Measurements from ENCODE around the gene LIMS1. TPM values are rescaled to one million over a fixed set of nuclear protein-coding genes. Genes with fewer than 3 reads are reported as not detected.

The LIMS1 gene
- total and polyA plus RNA-seq, 2 experiments from 2014 or later: 82.0 to 122 TPM

GRCh38 chr2:108531674-108532055, 2.6 kb upstream of the LIMS1 start:
- DNase-seq: no peak
- Histone ChIP-seq H3F3A (ENCODE audit: insufficient read depth) (peaks cover 7% of the 10 kb centered on the region; the same call in 1 of the 2 replicates), H3K27ac (no peak overlapping the region), H3K27me3 (replicated peaks; ENCODE audit: insufficient read depth) (no peaks in the 10 kb centered on the region), H3K4me2 (ENCODE audit: unreplicated experiment) (no peak overlapping the region), H3K4me1 (ENCODE audit: insufficient read depth) (peaks cover 11% of the 10 kb centered on the region), H3K9me3 (ENCODE audit: low read depth) (no peaks in the 10 kb centered on the region), H2AFZ (no peak overlapping the region), H3K9ac (no peak overlapping the region), H4K20me1 (ENCODE audit: insufficient read depth) (no peaks in the 10 kb centered on the region), H3K4me3 (no peak overlapping the region), H3K79me2 (ENCODE audit: insufficient read depth) (peaks cover 21% of the 10 kb centered on the region), H3K9me2 (ENCODE audit: insufficient read depth) (no peaks in the 10 kb centered on the region), H3K36me3 (ENCODE audit: low read depth) (no peaks in the 10 kb centered on the region)
- no peak for TF ChIP-seq EZH2 (IDR thresholded peaks at IDR 0.05; ENCODE audit: insufficient read depth, poor library complexity, severe bottlenecking)
- no peak for TF ChIP-seq EZH2phosphoT487 (IDR thresholded peaks at IDR 0.05; ENCODE audit: insufficient read depth, low read depth)
- WGBS, 2 experiments (ENCODE audit: low coverage in 1 of 2, low lambda C conversion rate in 2 of 2, missing lambda C conversion rate in 2 of 2): 93 to 94% methylated on average over 4 to 5 of the region's 5 CpGs
- in situ Hi-C loops (cut with MboI): no loop called here

DNA sequence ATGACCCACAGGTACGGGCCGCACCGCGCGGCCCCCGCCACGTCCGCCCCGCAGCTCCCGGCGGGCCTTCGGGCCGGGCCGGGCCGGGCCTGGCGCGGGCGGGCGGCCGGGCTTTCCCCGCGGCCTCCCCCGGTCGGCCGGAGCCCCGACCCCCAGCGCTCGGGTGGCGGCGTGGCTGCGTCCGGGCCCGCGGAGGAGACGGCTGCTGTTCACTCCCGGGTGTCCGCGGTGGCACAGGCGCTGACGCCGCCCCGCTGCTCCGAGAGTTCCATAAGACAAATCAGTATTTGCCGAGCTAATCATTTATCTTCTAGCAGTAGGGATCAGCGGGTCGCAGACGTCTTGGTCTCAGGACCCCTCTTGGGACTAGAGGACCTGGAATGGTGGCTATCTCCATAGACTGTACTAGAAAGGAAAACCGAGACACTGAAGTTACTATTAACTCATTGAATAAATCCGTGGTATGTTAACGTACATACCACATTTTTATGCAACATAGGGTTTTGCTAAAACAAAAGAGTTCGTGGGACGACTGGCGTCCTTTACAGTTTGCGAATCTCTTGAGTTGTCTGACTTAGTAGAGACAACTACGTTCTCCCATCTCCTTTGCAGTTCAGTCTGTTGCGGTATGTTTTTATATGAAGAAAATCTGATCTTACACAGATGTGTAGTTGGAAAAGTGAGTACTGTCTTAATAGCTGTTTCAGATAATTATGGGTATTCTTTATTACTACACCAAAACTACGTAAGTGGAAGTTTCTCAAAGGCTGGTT, 500 bp downstream of the LIMS1 start:
- in situ Hi-C loops (cut with MboI): no loop called here
- H4K20me1 ChIP-seq (ENCODE audit: insufficient read depth): no peaks in the 10 kb centered on the region
- WGBS, 2 experiments (ENCODE audit: low coverage in 1 of 2, low lambda C conversion rate in 2 of 2, missing lambda C conversion rate in 2 of 2): 1% methylated on average over 27 to 43 of the region's 57 CpGs
- TF ChIP-seq EZH2phosphoT487 (IDR thresholded peaks at IDR 0.05; ENCODE audit: insufficient read depth, low read depth): no peak
- no peak for TF ChIP-seq EZH2 (IDR thresholded peaks at IDR 0.05; ENCODE audit: insufficient read depth, poor library complexity, severe bottlenecking)
- H3K36me3 ChIP-seq (ENCODE audit: low read depth): no peaks in the 10 kb centered on the region
- peak overlapping the region; percentile 78 for H2AFZ ChIP-seq
- H3K4me2 ChIP-seq (ENCODE audit: unreplicated experiment): peak overlapping the region; percentile 94
- no peaks in the 10 kb centered on the region for H3K9me3 ChIP-seq (ENCODE audit: low read depth)
- H3K79me2 ChIP-seq (ENCODE audit: insufficient read depth): peaks cover 52% of the 10 kb centered on the region
- H3K4me1 ChIP-seq (ENCODE audit: insufficient read depth): peaks cover 21% of the 10 kb centered on the region
- peak overlapping the region; percentile 97 for H3K4me3 ChIP-seq
- no peaks in the 10 kb centered on the region for H3K27me3 ChIP-seq (replicated peaks; ENCODE audit: insufficient read depth)
- H3F3A ChIP-seq (ENCODE audit: insufficient read depth): peaks cover 7% of the 10 kb centered on the region; the same call in 1 of the 2 replicates
- peak overlapping the region; percentile 96 for H3K9ac ChIP-seq
- DNase-seq: peak; percentile 70
- H3K27ac ChIP-seq: peak overlapping the region; percentile 87
- H3K9me2 ChIP-seq (ENCODE audit: insufficient read depth): no peaks in the 10 kb centered on the region

GRCh38 chr2:108535357-108535631, 1.0 kb downstream of the LIMS1 start:
- Histone ChIP-seq H4K20me1 (ENCODE audit: insufficient read depth) (no peaks in the 10 kb centered on the region), H3K27ac (peak overlapping the region; percentile 87), H3K4me1 (ENCODE audit: insufficient read depth) (peaks cover 21% of the 10 kb centered on the region), H2AFZ (peak overlapping the region; percentile 78), H3K9me2 (ENCODE audit: insufficient read depth) (no peaks in the 10 kb centered on the region), H3K4me2 (ENCODE audit: unreplicated experiment) (peak overlapping the region; percentile 94), H3K27me3 (replicated peaks; ENCODE audit: insufficient read depth) (no peaks in the 10 kb centered on the region), H3F3A (ENCODE audit: insufficient read depth) (peaks cover 7% of the 10 kb centered on the region; the same call in 1 of the 2 replicates), H3K9ac (peak overlapping the region; percentile 96), H3K79me2 (ENCODE audit: insufficient read depth) (peaks cover 57% of the 10 kb centered on the region), H3K36me3 (ENCODE audit: low read depth) (no peaks in the 10 kb centered on the region), H3K4me3 (peak overlapping the region; percentile 97), H3K9me3 (ENCODE audit: low read depth) (no peaks in the 10 kb centered on the region)
- DNase-seq: peak; percentile 59
- in situ Hi-C loops (cut with MboI): no loop called here
- TF ChIP-seq EZH2phosphoT487 (IDR thresholded peaks at IDR 0.05; ENCODE audit: insufficient read depth, low read depth): no peak
- TF ChIP-seq EZH2 (IDR thresholded peaks at IDR 0.05; ENCODE audit: insufficient read depth, poor library complexity, severe bottlenecking): no peak
- WGBS, 2 experiments (ENCODE audit: low coverage in 1 of 2, low lambda C conversion rate in 2 of 2, missing lambda C conversion rate in 2 of 2): 1 to 2% methylated on average over 9 of the region's 9 CpGs

DNA sequence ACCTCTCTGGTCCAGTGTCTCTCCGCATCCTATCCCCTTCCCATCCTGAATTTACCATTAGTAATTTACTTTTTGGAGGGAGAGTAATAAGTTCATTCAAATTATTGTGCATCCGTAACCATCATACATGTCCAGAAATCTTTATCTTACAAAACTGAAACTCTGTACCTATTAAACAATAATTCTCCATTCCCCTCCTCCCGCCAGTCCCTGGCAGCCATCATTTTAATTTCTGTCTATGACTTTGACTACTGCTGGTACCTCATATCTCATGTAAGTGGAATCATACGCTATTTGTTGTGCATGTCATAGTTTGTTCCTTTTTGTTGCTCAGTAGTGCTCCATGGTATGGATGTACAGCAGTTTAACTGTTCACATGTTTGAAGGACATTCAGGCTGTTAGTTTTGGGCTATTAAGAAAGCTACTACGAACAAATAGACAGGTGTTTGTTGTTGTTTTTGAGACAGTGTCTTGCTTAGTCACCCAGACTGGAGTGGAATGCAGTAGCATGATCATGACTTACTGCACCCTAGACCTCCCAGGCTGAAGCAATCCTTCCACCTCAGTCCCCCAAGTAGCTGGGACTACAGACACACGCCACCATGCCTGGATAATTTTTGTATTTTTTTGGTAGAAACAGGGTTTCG, 2.0 kb downstream of the LIMS1 start:
- DNase-seq: peak; percentile 48
- H3K36me3 ChIP-seq (ENCODE audit: low read depth): no peaks in the 10 kb centered on the region
- TF ChIP-seq EZH2phosphoT487 (IDR thresholded peaks at IDR 0.05; ENCODE audit: insufficient read depth, low read depth): no peak
- no peak for TF ChIP-seq EZH2 (IDR thresholded peaks at IDR 0.05; ENCODE audit: insufficient read depth, poor library complexity, severe bottlenecking)
- H2AFZ ChIP-seq: no peak overlapping the region
- H3K4me2 ChIP-seq (ENCODE audit: unreplicated experiment): peak overlapping the region; percentile 94
- no peaks in the 10 kb centered on the region for H3K9me3 ChIP-seq (ENCODE audit: low read depth)
- H3F3A ChIP-seq (ENCODE audit: insufficient read depth): peaks cover 7% of the 10 kb centered on the region; the same call in 1 of the 2 replicates
- peak overlapping the region; percentile 96 for H3K9ac ChIP-seq
- 88 to 93% methylated on average over 7 of the region's 7 CpGs for WGBS, 2 experiments (ENCODE audit: low coverage in 1 of 2, low lambda C conversion rate in 2 of 2, missing lambda C conversion rate in 2 of 2)
- peaks cover 67% of the 10 kb centered on the region for H3K79me2 ChIP-seq (ENCODE audit: insufficient read depth)
- H3K4me3 ChIP-seq: peak overlapping the region; percentile 97
- no peaks in the 10 kb centered on the region for H3K27me3 ChIP-seq (replicated peaks; ENCODE audit: insufficient read depth)
- H3K4me1 ChIP-seq (ENCODE audit: insufficient read depth): peaks cover 21% of the 10 kb centered on the region
- H3K27ac ChIP-seq: no peak overlapping the region
- in situ Hi-C loops (cut with MboI): no loop called here
- H4K20me1 ChIP-seq (ENCODE audit: insufficient read depth): no peaks in the 10 kb centered on the region
- no peaks in the 10 kb centered on the region for H3K9me2 ChIP-seq (ENCODE audit: insufficient read depth)

All from GM23248 (cell line).